Skeletal muscle tissue (tissue), 4 donors: Measurements from ENCODE around the gene TAF4. TPM values are rescaled to one million over a fixed set of nuclear protein-coding genes. Genes with fewer than 3 reads are reported as not detected.
"Not testable (repeated sequence)": the region's sequence is repeated elsewhere in the genome, so short reads cannot be mapped to it uniquely, and the experiment has no call there.

Source experiments
- H3K27ac ChIP-seq: one replicate; pipeline ENCODE4 v1.7.0; 2013; ENCODE audit warnings: mild to moderate bottlenecking, low read depth, low read length, inconsistent platforms
- H3K27me3 ChIP-seq, 3 donors: one replicate each; pipeline ENCODE4 v1.7.0; 2013; ENCODE audit warnings: low read length in 3 of 3; ENCODE audit not compliant: control insufficient read depth in 3 of 3, insufficient read depth in 3 of 3
- H3K36me3 ChIP-seq, 3 donors: one replicate each; pipeline ENCODE4 v1.7.0; 2013; ENCODE audit warnings: low read length in 3 of 3; ENCODE audit not compliant: control insufficient read depth in 3 of 3, insufficient read depth in 3 of 3
- H3K4me1 ChIP-seq, 3 donors: one replicate each; pipeline ENCODE4 v1.7.0; 2013; ENCODE audit warnings: low read length in 3 of 3, mild to moderate bottlenecking in 3 of 3; ENCODE audit not compliant: control insufficient read depth in 3 of 3, insufficient read depth in 3 of 3
- H3K4me3 ChIP-seq, 3 donors: one replicate each; pipeline ENCODE4 v1.7.0; 2013; ENCODE audit warnings: low read length in 3 of 3
- H3K9ac ChIP-seq, 3 donors: one replicate each; pipeline ENCODE4 v1.7.0; 2013; ENCODE audit warnings: low read length in 3 of 3, mild to moderate bottlenecking in 3 of 3, moderate library complexity in 2 of 3, low read depth in 1 of 3
- H3K9me3 ChIP-seq, 3 donors: one replicate each; pipeline ENCODE4 v1.7.0; 2013; ENCODE audit warnings: low read length in 3 of 3; ENCODE audit not compliant: control insufficient read depth in 3 of 3
- total RNA-seq: library from RNA; depleted of rRNA; stranded (reverse); fragments of >200 nt; gene quantifications from one replicate; pipeline ENCODE4 v1.2.3, GENCODE V29; 2014
- donor health status: Osteomylitis.

TAF4 gene
- total RNA-seq, 1 donor from 2014 or later, result 4.2 TPM

DNA sequence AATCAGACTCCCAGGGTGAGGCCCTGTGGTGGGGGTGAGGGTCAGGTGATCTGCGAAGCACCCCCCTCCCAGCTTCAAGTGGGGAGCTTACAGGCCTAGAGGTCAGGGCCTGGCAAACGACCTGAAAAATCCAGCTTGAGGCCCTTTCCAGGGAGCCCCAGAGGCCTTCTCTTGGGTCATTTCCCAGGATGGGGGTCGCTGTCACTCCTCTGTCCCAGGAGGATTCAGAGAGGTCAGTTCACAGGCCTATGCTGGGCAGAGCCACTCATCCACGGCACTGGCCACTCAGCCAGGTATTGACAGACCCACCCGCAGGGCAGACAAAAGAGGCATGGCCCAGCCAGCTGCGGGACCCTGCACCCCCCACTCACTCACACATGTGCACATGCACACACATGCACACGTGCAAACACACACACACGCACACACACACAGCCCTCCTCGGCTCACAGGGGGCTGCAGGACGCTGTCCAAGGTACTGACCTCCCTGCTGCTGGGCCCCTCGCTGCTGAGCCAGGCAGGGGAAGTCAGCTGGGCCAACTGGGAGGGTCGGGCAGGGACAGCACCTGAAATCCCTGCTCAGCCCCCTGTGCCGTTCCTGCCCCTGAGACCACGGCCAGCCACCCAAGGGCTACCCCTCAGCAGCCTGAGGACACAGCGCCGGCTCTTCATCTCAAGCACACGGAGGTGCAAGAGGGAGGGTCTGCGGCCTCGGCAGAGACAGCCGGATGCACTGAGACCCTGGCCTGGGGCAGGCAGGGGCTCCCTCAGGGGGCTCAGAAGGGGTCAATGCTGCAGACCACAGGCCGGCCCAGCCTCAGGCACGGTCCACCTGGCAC, 113.8 kb downstream of the TAF4 start:
- Histone ChIP-seq H3K27ac (no peak overlapping the region), H3K27me3 (peaks cover 0 to 13% (median 10%) of the 10 kb centered on the region in 3 donors), H3K9ac (no peak overlapping the region), H3K4me1 (no peaks in the 10 kb centered on the region), H3K4me3 (no peak overlapping the region), H3K9me3 (no peaks in the 10 kb centered on the region), H3K36me3 (peaks cover 0 to 2% (median 0%) of the 10 kb centered on the region in 3 donors)

DNA sequence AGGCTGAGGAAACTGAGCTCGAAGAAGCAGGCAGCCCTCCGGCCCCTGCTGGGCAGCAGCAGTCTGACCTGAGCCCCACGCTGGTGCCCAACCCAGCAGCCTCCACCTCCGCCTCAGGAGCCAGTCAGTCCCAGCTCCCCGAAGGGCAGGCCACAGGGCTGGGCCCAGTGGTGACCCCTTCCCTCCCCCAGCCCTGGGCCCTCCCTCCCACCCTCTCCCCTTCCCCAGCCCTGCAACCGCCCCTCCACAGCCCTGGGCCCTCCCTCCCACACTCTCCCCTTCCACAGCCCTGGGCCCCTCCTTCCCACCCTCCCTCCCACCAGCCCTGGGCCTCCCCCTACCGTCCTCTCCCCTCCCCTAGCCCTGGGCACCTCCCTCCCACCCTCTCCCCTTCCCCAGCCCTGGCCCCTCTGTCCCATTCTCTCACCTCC, 115.0 kb downstream of the TAF4 start:
- Histone ChIP-seq H3K9me3 (no peaks in the 10 kb centered on the region), H3K27ac (no peak overlapping the region), H3K9ac (no peak overlapping the region), H3K4me1 (no peaks in the 10 kb centered on the region), H3K36me3 (peaks cover 0 to 2% (median 0%) of the 10 kb centered on the region in 3 donors), H3K4me3 (no peak overlapping the region), H3K27me3 (peaks cover 0 to 13% (median 10%) of the 10 kb centered on the region in 3 donors)

DNA sequence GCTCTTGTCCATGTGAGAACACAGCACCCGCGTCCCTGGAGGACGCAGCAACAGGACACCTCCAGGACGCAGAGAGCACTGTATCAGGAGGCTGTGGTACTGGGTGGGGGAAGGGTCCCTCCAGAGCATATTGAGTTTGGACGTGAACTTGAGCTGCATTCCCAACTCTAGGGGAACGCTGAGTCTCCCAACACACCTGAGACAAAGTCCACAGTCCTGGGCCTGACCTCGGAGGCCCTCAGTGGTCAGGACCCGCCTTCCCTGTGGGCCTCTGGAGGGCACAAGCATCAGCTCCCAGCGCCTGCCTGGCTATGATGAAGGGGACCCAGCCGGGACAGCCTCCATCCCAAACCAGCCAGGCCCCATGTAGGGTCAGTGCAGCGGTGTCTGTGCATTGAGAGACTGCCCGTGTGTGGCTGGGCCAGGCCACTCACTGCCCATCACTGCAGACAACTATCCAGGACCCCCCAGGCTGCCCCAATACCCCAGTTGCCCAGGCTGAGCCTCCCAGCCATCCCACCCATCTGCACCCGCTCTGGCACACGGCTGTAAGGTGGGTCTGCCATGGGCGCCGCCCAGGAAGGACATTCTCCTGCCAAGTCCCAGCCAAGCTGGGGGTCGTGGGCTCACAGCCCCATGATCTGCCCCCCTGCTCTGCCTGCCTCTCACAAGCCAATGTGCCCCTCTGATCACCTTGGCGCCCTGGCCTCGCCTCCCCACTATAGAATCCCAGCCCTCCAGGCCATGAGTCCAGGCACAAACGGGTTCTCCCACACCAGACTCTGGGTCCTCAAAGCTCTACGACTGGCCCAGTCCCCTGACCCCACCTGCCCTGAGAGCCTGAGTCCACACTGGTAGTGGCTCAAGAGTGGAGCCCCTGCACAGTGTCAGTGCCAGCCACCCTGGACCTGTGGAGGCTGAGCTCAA, 115.7 kb downstream of the TAF4 start:
- no peak overlapping the region for H3K9ac ChIP-seq
- H3K4me3 ChIP-seq, result no peak overlapping the region
- peaks cover 0 to 2% (median 0%) of the 10 kb centered on the region in 3 donors for H3K36me3 ChIP-seq
- no peaks in the 10 kb centered on the region for H3K4me1 ChIP-seq
- no peaks in the 10 kb centered on the region for H3K9me3 ChIP-seq
- H3K27ac ChIP-seq, result no peak overlapping the region
- peaks cover 0 to 13% (median 10%) of the 10 kb centered on the region in 3 donors for H3K27me3 ChIP-seq

DNA sequence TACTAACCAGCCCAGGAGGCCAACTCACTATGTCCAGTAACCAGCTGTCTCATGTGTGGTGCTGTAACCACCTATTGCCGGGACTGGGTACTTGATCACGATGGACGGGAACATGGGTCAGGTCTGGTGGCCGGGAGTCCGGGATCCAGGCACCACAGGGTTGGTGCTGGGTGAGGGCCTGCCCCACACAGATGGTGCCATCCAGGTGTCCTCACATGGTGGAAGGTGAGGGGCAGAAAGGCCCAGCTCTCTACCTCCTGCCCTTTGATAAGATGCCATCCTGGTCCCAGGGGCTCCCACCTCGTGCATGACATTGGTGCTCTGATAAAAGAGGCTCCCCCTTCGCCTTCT, 116.3 kb downstream of the TAF4 start:
- H3K9ac ChIP-seq, result no peak overlapping the region
- H3K4me3 ChIP-seq, result no peak overlapping the region
- H3K27ac ChIP-seq, result no peak overlapping the region

DNA sequence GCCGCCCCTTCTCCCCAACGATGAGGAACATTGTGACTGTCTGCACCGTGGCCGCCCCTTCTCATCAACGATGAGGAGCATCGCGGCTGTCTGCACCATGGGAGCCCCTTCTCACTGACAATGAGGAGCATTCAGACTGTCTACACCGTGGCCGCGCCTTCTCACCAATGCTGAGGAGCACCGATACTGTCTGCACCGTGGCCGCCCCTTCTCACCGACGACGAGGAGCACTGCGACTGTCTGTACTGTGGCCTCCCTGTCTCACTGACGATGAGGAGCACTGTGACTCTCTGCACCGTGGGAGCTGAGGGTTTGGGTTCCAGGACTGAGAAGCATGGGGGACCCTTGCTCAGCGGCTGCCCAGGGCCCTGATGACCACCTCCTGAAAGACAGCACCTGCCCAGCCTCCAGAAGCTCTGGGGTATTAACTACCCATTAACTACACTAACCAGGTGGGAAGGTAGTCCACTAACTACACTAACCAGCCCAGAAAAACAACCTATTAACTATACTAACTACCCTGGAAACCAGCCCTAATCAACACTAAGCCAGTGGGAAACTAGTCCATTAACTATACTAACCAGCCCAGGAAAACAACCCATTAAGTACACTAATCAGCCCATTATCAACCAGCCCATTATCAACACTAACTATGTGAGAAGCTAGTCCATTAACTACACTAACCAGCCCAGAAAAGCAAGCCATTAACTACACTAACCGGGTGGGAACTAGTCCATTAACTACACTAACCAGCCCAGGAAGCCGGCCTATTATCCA, 116.9 kb downstream of the TAF4 start:
- Histone ChIP-seq H3K9me3 (no peaks in the 10 kb centered on the region), H3K9ac (no peak overlapping the region), H3K27me3 (peaks cover 0 to 13% (median 10%) of the 10 kb centered on the region in 3 donors), H3K27ac (no peak overlapping the region), H3K36me3 (peaks cover 0 to 2% (median 0%) of the 10 kb centered on the region in 3 donors), H3K4me3 (no peak overlapping the region), H3K4me1 (no peaks in the 10 kb centered on the region)

More for the DNA sequence above, 116.3 kb downstream of the TAF4 start:
- Histone ChIP-seq H3K27me3 (peaks cover 0 to 13% (median 10%) of the 10 kb centered on the region in 3 donors), H3K36me3 (peaks cover 0 to 2% (median 0%) of the 10 kb centered on the region in 3 donors), H3K9me3 (no peaks in the 10 kb centered on the region), H3K4me1 (no peaks in the 10 kb centered on the region)

DNA sequence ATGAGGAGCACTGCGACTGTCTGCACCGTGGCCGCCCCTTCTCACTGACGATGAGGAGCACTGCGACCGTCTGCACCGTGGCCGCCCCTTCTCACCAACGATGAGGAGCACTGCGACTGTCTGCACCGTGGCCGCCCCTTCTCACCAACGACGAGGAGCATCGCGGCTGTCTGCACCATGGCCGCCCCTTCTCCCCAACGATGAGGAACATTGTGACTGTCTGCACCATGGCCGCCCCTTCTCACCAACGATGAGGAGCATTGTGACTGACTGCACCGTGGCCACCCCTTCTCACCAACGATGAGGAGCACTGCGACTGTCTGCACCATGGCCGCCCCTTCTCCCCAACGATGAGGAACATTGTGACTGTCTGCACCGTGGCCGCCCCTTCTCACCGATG, 117.6 kb downstream of the TAF4 start:
- H3K36me3 ChIP-seq, H3K4me1 ChIP-seq, H3K4me3 ChIP-seq, H3K27ac ChIP-seq, H3K9me3 ChIP-seq, H3K27me3 ChIP-seq, H3K9ac ChIP-seq: not testable (repeated sequence)

DNA sequence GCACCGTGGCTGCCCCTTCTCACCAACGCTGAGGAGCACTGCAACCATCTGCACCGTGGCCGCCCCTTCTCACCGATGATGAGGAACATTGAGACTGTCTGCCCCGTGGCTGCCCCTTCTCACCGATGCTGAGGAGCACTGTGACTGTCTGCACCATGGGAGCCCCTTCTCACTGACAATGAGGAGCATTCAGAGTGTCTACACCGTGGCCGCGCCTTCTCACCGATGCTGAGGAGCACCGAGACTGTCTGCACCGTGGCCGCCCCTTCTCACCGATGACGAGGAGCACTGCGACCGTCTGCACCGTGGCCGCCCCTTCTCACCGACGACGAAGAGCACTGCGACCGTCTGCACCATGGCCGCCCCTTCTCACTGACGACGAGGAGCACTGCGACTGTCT, 120.2 kb downstream of the TAF4 start:
- not testable (repeated sequence) for H3K4me1 ChIP-seq, H3K36me3 ChIP-seq, H3K9ac ChIP-seq, H3K9me3 ChIP-seq, H3K4me3 ChIP-seq, H3K27me3 ChIP-seq, H3K27ac ChIP-seq

DNA sequence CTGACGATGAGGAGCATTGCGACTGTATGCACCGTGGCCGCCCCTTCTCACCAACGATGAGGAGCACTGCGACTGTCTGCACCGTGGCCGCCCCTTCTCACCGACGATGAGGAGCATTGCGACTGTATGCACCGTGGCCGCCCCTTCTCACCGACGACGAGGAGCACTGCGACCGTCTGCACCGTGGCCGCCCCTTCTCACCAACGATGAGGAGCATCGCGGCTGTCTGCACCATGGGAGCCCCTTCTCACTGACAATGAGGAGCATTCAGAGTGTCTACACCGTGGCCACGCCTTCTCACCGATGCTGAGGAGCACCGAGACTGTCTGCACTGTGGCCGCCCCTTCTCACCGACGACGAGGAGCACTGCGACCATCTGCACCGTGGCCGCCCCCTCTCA, 120.7 kb downstream of the TAF4 start:
- not testable (repeated sequence) for H3K4me1 ChIP-seq, H3K9ac ChIP-seq, H3K4me3 ChIP-seq, H3K36me3 ChIP-seq, H3K27me3 ChIP-seq, H3K27ac ChIP-seq, H3K9me3 ChIP-seq

DNA sequence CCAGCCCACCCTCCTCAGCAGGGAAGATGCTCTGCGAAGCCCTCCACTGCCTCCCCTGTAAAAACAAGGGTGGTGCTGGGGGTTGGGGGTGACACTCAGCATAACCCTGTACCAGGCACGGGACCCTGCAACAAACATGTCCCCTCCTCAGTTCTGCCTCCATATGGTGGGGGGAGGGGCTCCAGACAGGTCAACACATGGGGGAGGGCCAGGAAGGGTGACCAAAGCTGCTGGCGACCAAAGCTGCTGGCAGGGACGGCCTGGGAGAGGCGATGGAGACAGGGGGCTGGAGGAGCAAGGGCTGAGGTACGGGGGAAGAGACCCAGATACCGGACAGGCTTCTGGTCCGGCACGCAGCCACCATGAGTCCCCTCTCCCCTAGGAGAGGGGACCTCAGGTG, 123.2 kb downstream of the TAF4 start:
- Histone ChIP-seq H3K9ac (no peak overlapping the region), H3K4me3 (no peak overlapping the region), H3K9me3 (no peaks in the 10 kb centered on the region), H3K27me3 (no peaks in the 10 kb centered on the region), H3K4me1 (no peaks in the 10 kb centered on the region), H3K27ac (no peak overlapping the region), H3K36me3 (peaks cover 0 to under 1% (median 0%) of the 10 kb centered on the region in 3 donors)
